Effector memory CD4-positive, alpha-beta T cell (primary cell): ENCODE measurements around the gene REM2.

ENCODE experiments used
- DNase-seq, 3 donors: peaks; one replicate each; pipeline ENCODE4 v3.0.0-alpha.2; 2020
- H3K27ac ChIP-seq: 2 replicates; pipeline ENCODE4 v1.7.0; 2013; ENCODE audit warnings: mild to moderate bottlenecking, low read length, moderate library complexity; ENCODE audit not compliant: insufficient read depth, poor library complexity, severe bottlenecking
- H3K27me3 ChIP-seq: replicated peaks from 2 replicates; pipeline ENCODE4 v1.7.0; 2013; ENCODE audit warnings: mild to moderate bottlenecking, low read length; ENCODE audit not compliant: insufficient read depth, control insufficient read depth, poor library complexity, severe bottlenecking
- H3K36me3 ChIP-seq: 2 replicates; pipeline ENCODE4 v1.7.0; 2013; ENCODE audit warnings: mild to moderate bottlenecking, low read length, moderate library complexity; ENCODE audit not compliant: control insufficient read depth, insufficient read depth
- H3K4me1 ChIP-seq: 2 replicates; pipeline ENCODE4 v1.7.0; 2013; ENCODE audit warnings: low read length, mild to moderate bottlenecking; ENCODE audit not compliant: control insufficient read depth, insufficient read depth, poor library complexity, severe bottlenecking
- H3K4me3 ChIP-seq: 2 replicates; pipeline ENCODE4 v1.7.0; 2013; ENCODE audit warnings: low read length, low read depth, mild to moderate bottlenecking; ENCODE audit not compliant: insufficient read depth, poor library complexity, severe bottlenecking
- H3K9me3 ChIP-seq: 2 replicates; pipeline ENCODE4 v1.7.0; 2013; ENCODE audit warnings: mild to moderate bottlenecking, low read length, moderate library complexity; ENCODE audit not compliant: control insufficient read depth

The REM2 gene

DNA sequence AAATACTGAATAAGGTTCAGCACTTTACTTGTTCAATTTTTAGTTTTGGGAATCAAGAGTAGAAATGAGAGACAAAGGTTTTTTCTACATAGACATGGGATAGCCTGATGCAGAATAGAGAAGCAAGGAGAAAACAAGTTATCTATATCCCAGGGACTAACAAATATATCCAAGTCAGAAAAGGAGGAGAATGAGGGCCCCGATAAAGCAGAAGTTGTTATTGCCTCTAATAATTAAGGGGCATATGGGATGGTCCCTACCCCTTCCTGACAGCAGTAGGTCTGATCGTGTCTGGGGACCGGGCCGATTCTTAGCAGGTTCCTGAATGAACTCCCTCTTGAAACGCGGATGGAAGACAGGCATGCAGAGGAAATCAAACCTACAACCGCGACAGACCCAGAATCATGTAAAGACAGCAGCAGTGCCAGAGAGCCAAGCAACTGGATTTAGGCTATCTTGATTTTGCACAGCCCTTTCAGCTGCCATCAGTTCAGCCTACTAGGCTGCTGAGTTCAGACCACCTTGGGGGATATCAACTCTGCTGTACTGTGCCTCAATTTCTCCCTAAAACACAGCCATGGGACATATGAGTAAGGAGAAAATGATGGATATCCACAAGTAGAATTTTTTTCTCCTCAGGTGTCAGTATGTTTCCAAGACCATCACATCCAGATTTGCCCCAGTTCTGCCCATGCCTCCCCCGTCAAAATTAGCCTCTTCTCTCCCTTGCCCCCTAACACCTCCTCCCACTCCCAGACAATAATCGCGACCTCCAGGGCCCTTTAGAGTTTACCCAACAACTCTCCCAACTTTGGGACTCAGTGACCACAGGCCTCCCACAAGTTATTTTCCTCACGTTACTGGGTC is 45.4 kb downstream of the REM2 start:
- DNase-seq = no peak
- Histone ChIP-seq H3K4me1 (peaks cover 9% of the 10 kb centered on the region), H3K9me3 (no peaks in the 10 kb centered on the region), H3K4me3 (peak overlapping the region; percentile 99), H3K27ac (peak overlapping the region; percentile 89), H3K27me3 (no peaks in the 10 kb centered on the region), H3K36me3 (peaks cover 15% of the 10 kb centered on the region)

DNA sequence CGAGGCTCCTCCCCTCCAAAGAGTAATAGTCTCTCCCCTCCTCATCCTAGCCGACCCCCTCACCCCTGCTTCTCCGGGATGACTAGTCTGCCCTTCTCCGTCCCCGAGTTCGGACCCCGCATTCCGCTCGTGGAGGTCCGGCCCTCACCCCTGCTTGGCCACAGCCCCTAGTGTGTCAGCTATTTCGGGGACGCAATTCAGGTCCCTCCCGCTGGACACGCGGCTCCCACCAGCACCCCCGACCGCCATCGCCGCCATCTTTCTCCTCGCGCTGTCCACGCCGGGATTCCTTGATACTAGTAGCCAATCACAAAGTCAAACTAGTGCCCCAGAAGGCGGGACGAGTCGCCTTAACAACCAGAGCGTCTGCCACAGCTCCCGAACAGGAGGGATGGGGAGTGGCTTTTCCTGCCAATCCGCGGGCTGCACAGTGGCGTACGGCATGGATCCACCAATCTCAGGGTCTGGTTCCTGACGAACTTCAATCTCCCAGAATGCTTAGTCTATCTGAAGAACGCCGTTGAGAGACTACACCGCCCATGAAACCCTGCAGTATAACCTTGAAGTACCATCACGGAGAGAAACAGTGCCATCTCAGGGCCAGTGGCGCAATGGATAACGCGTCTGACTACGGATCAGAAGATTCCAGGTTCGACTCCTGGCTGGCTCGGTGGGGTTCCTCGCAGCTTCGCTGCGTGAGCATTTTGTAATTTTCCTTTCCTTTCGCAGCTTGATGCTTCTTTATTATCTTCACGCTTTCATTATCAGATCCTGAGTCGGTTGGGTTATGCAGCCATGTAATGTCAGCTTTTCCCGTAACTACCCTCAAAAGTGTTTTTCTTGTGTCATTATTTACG is 46.3 kb downstream of the REM2 start, which contains the start of gene PRMT5:
PRMT5 (minus strand) TSS at position 273 of the 857 bp plus-strand sequence; CDS start at position 258, 15 bp downstream.
- no peaks in the 10 kb centered on the region for H3K9me3 ChIP-seq
- peak; percentile 96 to 98 (median 97) for DNase-seq

DNA sequence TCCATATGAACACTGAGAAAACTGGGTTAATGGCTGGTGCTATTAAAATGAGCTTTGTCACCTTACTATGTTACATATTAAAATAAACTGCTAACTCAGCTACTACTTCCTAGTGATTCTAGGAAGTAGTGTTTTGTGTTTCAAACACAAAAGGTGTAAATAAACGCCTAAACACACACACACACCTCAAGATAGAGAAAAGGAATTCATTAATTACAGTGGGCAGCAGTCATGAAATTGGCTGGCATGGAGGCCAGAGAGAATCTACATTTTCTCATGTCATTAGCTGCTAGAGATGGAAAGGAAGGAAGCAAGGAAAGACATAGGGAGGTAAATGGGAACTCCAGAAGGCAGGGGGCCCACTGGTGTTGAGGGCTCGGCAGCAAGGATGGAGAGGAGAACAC is 46.9 kb downstream of the REM2 start:
- no peak for DNase-seq
- Histone ChIP-seq H3K9me3 (no peaks in the 10 kb centered on the region), H3K4me1 (peaks cover 9% of the 10 kb centered on the region), H3K27me3 (no peaks in the 10 kb centered on the region), H3K4me3 (peak overlapping the region; percentile 99), H3K27ac (peak overlapping the region; percentile 65), H3K36me3 (peaks cover 5% of the 10 kb centered on the region)

More for the DNA sequence above, 46.3 kb downstream of the REM2 start, which contains the start of gene PRMT5:
- no peaks in the 10 kb centered on the region for H3K27me3 ChIP-seq
- peak within 1 kb of the TSS; percentile 99 for H3K4me3 ChIP-seq
- H3K36me3 ChIP-seq = peaks cover 8% of the 10 kb centered on the region
- peaks cover 9% of the 10 kb centered on the region for H3K4me1 ChIP-seq
- H3K27ac ChIP-seq = peak within 1 kb of the TSS; percentile 89

DNA sequence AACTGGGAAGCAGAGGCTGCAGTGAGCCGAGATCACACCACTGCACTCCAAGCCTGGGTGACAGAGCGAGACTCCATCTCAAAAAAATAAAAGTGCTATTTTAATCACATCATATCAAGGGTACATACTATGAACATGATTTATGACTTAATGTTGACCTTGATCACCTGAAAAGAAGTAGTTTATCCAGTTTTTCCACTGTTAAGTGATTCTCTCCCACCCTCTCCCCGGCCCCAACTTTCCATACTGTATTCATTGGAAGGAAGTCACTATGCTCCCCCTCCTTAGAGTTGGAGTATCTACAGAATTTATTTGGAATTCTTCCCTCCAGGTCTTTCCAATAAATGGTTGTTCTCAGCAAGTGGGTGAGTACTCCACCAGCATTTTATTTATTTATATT is 49.1 kb downstream of the REM2 start:
- no peak for DNase-seq
- Histone ChIP-seq H3K4me1 (peaks cover 9% of the 10 kb centered on the region), H3K9me3 (no peaks in the 10 kb centered on the region), H3K36me3 (no peaks in the 10 kb centered on the region), H3K27ac (no peak overlapping the region), H3K27me3 (no peaks in the 10 kb centered on the region), H3K4me3 (no peak overlapping the region)

DNA sequence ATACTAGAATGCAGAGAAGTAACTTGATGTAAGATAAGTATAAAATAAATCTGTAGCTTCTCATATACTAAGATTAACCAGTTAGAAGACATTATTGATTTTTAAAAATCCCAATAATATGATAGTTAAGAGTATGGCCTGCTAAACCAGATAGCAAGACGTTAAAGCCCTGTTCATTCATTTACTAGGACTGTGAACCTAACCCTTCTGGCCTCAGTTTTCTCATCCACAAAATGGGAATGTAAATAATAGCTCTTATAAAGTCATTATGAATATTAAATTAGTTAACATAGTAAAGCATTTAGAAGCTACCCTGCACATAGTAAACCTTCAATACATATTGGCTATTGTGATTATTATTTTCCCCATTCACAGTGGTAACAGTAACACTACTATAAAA is 52.1 kb downstream of the REM2 start:
- Histone ChIP-seq H3K36me3 (no peaks in the 10 kb centered on the region), H3K4me1 (no peaks in the 10 kb centered on the region), H3K27me3 (no peaks in the 10 kb centered on the region), H3K9me3 (no peaks in the 10 kb centered on the region), H3K27ac (no peak overlapping the region), H3K4me3 (no peak overlapping the region)
- DNase-seq = no peak
